AG10803 (cell line): ENCODE data around the gene PRRT3.

Experiments
- DNase-seq: peaks from one replicate; pipeline ENCODE4 v3.0.0; 2010; ENCODE audit warnings: low read depth
- H3K4me3 ChIP-seq: 2 replicates; pipeline ENCODE4 v1.5.1; 2011; ENCODE audit warnings: mild to moderate bottlenecking, low read length, control low read depth
- TF ChIP-seq, protein P1 (sequence below): conservative IDR thresholded peaks from 2 replicates; pipeline ENCODE4 v1.5.1; 2011; ENCODE audit warnings: mild to moderate bottlenecking, low read length, control low read depth, inconsistent platforms

PRRT3 gene

DNA sequence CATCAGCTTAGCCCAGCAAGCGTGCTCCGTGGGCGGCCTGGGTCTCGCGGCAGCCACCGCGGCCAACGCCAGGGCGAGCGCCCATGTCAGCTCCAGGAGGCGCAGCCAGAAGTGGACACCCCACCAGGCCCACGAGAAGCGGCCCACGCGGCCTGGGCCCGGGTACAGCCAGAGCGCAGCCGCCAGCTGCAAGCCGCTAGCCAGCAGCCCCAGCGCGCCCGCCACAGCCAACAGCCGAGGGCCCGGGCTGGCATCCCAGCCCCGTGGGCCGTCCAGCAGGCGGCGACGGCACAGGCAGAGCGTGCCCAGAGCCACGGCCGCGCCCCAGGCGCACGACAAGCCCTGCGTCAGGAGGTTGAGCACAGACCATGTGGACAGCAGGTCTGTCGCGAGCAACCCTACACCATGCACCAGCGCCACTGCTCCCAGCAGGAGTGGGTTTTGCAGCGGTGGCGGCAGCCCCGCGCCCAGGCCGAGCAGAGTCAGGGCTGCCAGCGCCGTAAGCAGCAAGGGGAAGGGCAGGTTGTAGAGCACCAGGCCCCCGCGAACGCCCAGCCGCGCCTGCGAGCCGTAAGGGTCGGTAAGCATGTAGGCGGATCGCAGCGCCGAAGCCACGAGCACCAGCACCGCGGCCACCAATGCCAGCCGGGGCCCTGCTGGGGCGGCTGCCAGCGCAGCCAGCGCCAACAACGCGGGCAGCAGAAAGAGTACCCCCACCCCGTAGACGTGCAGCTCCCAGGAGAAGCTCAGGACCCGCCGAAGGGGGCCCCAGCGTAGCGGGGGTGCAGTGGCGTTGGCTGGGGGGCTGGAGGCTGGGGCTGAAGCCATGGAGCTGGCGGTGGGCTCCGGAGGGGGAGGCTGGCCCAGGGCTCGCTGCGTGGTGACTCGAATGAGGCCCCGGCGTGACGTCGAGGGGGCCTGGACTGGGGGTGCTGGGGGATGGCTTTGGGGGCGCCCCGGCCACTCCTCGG is 4.9 kb downstream of the PRRT3 start:
- peak overlapping the region; percentile 71 for H3K4me3 ChIP-seq
- TF ChIP-seq, protein P1, sequence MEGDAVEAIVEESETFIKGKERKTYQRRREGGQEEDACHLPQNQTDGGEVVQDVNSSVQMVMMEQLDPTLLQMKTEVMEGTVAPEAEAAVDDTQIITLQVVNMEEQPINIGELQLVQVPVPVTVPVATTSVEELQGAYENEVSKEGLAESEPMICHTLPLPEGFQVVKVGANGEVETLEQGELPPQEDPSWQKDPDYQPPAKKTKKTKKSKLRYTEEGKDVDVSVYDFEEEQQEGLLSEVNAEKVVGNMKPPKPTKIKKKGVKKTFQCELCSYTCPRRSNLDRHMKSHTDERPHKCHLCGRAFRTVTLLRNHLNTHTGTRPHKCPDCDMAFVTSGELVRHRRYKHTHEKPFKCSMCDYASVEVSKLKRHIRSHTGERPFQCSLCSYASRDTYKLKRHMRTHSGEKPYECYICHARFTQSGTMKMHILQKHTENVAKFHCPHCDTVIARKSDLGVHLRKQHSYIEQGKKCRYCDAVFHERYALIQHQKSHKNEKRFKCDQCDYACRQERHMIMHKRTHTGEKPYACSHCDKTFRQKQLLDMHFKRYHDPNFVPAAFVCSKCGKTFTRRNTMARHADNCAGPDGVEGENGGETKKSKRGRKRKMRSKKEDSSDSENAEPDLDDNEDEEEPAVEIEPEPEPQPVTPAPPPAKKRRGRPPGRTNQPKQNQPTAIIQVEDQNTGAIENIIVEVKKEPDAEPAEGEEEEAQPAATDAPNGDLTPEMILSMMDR = peak; percentile 46
- peak; percentile 70 for DNase-seq

DNA sequence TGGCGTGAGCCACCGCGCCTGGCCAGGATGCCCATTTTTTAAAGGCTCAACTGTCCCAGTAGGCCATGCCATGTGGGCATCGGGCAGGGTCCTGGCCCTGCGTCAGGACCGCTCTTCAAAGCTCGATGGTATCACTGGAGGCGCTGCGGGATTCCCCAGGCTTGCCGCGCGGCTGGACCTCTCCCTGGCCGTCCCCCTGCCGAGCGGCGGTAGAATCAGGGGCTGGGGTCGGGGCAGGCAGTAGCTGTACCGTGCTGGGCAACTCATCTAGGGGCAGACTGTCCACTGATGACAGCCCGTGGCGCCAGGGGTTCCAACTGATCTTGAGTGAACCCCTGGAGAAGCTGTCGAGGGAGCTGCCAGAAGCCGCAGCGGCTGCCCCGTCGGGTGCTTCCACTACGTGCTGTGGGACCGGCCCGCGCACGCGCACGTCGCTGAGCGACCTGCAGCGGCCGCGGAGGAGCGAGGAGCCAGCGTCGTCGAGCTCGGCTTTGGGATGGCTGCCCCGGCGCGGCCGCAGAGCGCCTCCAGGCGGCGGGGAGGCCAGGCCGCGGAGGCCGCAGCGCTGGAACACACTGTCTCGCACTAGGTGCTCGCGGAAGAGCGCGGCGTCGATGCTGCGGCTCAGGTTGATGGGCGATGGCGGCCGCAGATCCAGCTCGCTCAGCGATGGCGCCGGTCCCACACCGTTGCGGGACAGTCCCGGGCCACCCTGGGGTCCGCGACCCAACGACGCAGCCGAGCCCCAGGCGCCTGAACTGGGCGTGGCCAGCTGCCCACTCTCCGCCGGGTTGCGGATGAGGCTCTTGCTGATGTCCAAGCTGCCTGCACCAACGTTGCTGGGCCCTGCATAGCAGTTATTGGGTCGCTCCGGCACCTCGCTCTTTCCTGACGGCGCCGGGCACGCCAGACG is 5.8 kb downstream of the PRRT3 start:
- peak; percentile 86 for DNase-seq
- H3K4me3 ChIP-seq = peak overlapping the region; percentile 71
- TF ChIP-seq, protein P1 = peak; percentile 44

DNA sequence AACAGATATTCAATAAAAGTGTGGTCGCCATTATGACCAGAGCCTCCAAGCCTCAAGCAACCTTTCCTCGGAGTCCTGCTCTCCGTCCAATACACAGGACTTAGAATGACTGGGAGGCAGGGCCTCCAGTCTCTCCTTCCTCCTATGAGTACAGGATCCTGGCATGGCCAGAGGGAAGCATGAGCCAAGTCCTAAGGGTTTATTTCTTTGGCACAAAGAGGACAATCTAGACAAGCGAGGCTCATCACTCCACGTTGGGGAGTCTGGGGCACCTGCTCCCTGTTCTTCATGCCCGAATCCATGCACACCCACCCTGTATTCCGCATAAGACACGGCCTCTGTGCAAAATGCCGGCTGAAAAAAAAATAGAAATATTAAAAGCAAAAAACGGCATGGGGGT is 6.8 kb downstream of the PRRT3 start:
- DNase-seq = no peak
- TF ChIP-seq, protein P1 = no peak
- no peak overlapping the region for H3K4me3 ChIP-seq

DNA sequence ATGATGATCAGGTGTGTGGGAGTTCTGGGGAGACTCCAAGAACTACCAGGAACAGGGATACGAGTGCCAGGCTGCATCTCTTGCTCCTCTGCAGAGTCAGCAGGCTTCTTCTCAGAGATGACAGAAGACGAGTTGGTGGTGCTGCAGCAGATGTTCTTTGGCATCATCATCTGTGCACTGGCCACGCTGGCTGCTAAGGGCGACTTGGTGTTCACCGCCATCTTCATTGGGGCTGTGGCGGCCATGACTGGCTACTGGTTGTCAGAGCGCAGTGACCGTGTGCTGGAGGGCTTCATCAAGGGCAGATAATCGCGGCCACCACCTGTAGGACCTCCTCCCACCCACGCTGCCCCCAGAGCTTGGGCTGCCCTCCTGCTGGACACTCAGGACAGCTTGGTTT is 7.9 kb downstream of the PRRT3 start:
- H3K4me3 ChIP-seq = no peak overlapping the region
- no peak for DNase-seq
- TF ChIP-seq, protein P1 = no peak

DNA sequence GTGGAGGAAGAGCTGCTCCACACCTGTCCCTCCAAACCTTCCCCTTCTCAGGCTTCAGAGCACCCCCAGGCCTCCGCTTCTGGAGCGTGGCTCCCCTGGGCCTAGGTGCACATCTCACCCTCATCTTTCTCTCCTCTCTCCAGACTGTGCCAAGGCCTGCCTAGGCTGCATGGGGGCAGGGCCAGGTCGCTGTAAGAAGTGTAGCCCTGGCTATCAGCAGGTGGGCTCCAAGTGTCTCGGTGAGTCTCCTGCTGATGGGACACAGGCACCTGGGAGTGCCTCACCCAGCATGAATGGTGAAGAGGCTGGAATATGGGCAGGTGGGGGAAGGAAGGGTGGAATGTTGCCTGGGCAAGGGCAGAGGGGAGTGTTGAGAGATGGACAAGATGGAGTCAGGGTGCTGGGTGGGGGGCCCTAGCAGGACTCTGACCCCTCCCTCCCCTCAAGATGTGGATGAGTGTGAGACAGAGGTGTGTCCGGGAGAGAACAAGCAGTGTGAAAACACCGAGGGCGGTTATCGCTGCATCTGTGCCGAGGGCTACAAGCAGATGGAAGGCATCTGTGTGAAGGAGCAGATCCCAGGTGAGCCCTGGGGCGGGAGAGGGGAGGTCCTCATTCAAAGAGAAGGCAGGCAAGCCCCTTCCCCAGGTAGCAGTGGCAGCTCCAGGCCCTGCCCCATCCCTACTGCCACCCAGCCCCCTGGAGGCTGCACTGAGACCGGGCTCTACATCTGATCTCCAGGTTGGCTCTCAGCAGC is 9.1 kb downstream of the PRRT3 start:
- TF ChIP-seq, protein P1 = no peak
- no peak for DNase-seq
- no peak overlapping the region for H3K4me3 ChIP-seq

DNA sequence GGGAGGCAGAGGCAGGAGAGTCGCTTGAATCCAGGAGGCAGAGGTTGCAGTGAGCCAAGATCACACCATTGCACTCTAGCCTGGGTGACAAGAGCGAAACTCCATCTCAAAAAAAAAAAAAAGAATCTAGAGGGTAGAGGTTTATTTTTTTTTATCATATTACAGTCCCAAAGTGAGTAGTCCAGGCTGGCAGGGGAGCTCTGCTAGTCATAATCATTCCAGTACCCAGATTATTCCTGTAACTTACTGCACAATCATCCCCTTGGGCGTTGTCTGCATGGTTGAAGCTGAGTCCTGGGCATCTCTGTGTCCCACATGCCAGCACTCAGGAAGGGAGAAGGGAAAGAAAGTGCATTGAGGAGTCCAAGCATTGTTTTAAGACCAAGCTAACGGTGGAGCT is 10.0 kb downstream of the PRRT3 start:
- no peak overlapping the region for H3K4me3 ChIP-seq
- TF ChIP-seq, protein P1 = no peak
- no peak for DNase-seq
